ENCODE data around the gene MAP3K5.

DNA sequence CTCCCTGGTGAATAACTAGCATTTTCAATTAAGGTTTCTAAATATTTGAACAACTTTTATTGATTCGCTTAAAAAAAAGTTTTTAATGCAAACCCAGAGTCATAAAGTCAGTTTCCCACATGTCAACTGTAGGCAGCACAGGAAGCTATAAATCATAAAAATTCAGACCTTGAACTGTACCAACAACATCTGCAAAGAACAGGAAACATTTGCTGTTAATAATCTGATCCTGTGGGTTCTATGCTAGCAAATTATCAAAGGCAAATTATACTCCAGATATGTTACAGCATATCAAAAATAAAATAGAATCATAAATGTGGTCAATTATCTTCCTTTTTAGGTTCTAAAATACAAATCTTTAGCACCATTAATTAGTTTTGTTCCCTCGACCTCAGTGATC lies 225.4 kb downstream of the MAP3K5 start:
- TF ChIP-seq, protein P1, sequence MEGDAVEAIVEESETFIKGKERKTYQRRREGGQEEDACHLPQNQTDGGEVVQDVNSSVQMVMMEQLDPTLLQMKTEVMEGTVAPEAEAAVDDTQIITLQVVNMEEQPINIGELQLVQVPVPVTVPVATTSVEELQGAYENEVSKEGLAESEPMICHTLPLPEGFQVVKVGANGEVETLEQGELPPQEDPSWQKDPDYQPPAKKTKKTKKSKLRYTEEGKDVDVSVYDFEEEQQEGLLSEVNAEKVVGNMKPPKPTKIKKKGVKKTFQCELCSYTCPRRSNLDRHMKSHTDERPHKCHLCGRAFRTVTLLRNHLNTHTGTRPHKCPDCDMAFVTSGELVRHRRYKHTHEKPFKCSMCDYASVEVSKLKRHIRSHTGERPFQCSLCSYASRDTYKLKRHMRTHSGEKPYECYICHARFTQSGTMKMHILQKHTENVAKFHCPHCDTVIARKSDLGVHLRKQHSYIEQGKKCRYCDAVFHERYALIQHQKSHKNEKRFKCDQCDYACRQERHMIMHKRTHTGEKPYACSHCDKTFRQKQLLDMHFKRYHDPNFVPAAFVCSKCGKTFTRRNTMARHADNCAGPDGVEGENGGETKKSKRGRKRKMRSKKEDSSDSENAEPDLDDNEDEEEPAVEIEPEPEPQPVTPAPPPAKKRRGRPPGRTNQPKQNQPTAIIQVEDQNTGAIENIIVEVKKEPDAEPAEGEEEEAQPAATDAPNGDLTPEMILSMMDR (IDR thresholded peaks at IDR 0.05; ENCODE audit: insufficient read depth, low read length, poor library complexity, severe bottlenecking) = no peak
- TF ChIP-seq EZH2phosphoT487 (conservative IDR thresholded peaks at IDR 0.05; ENCODE audit: low read length) = no peak
